IPS-NIHi11 (cell line): ENCODE results near the gene TTK.
"Not testable (repeated sequence)": the region's sequence is repeated elsewhere in the genome, so short reads cannot be mapped to it uniquely, and the experiment has no call there.

ENCODE experiments used
- DNase-seq: peaks from one replicate; pipeline ENCODE4 v3.0.0; 2012; ENCODE audit warnings: mixed read lengths, low spot score

TTK gene

GRCh38 chr6:80021591-80021990 lies 17.1 kb downstream of the TTK start:
- DNase-seq: peak; percentile 9

GRCh38 chr6:80022803-80023202 lies 18.4 kb downstream of the TTK start:
- no peak for DNase-seq

GRCh38 chr6:80028589-80028988 lies 24.1 kb downstream of the TTK start:
- DNase-seq: no peak

- DNase-seq: no peak
These were observed 25.0 kb downstream of the TTK start for GRCh38 chr6:80029470-80029869.

- not testable (repeated sequence) for DNase-seq
These were observed 43.8 kb downstream of the TTK start for GRCh38 chr6:80048220-80048619.

- no peak for DNase-seq
These were observed 56.3 kb downstream of the TTK start for GRCh38 chr6:80060774-80061173.

- not testable (repeated sequence) for DNase-seq
These were observed 63.7 kb downstream of the TTK start for GRCh38 chr6:80068146-80068545.

GRCh38 chr6:80070431-80070830 lies 66.0 kb downstream of the TTK start:
- DNase-seq: not testable (repeated sequence)

- peak; percentile 23 for DNase-seq
These were observed 72.6 kb downstream of the TTK start for GRCh38 chr6:80077067-80077466.

GRCh38 chr6:80088637-80089036 lies 84.2 kb downstream of the TTK start:
- no peak for DNase-seq

- no peak for DNase-seq
These were observed 87.1 kb downstream of the TTK start for GRCh38 chr6:80091506-80091905.
